B cell (primary cell): ENCODE data around the gene AOPEP. TPM values are rescaled to one million over a fixed set of nuclear protein-coding genes. Genes with fewer than 3 reads are reported as not detected.

Source experiments
- ATAC-seq: fragments of 200-7000 bp; cut with Tn5 transposase; one replicate; pipeline ENCODE4 v1.10.0; 2021; ENCODE audit warnings: low read depth, mild to moderate bottlenecking, moderate number of reproducible peaks, moderate library complexity
- CTCF ChIA-PET: fragments of 350-600 bp; sonication (Branson Sonifier 250); formaldehyde crosslinking; loops from one replicate; lab custom pipeline; 2021; ENCODE audit warnings: antibody characterized with exemption, inconsistent platforms; lab: Charles Lee
- POLR2A ChIA-PET: fragments of 350-600 bp; sonication (Branson Sonifier 250); formaldehyde crosslinking; loops from one replicate; lab custom pipeline; 2021; ENCODE audit warnings: antibody characterized with exemption; lab: Charles Lee
- DNase-seq: peaks from one replicate; pipeline ENCODE4 v3.0.0; 2013
- H2AFZ ChIP-seq: 2 replicates; pipeline ENCODE4 v1.6.1; 2012; ENCODE audit warnings: mild to moderate bottlenecking, low read depth, low read length; ENCODE audit not compliant: insufficient read depth, poor library complexity, severe bottlenecking
- H3K27ac ChIP-seq, 2 donors: 1 replicate in 1 of 2; 2 replicates in 1 of 2; pipeline ENCODE4 v1.5.1; 2012 to 2013; ENCODE audit warnings: low read length in 2 of 2, mild to moderate bottlenecking in 2 of 2, moderate library complexity in 1 of 2
- H3K27me3 ChIP-seq, 4 experiments: fragments of 200-600 bp in 1 of 4; sonication (generic) in 1 of 4; replicated peaks in 1 of 4; 1 replicate in 2 of 4; 2 replicates in 2 of 4; pipeline versions ENCODE4 v1.6.1 to v1.7.0; 2013 to 2016; ENCODE audit warnings: low read length in 3 of 4, mild to moderate bottlenecking in 2 of 4, mixed read lengths in 1 of 4, moderate library complexity in 1 of 4; ENCODE audit not compliant: insufficient read depth in 4 of 4, control insufficient read depth in 3 of 4; ENCODE audit errors: control extremely low read depth in 1 of 4
- H3K36me3 ChIP-seq, 2 experiments: replicated peaks in 1 of 2; 1 replicate in 1 of 2; 2 replicates in 1 of 2; pipeline versions ENCODE4 v1.6.1 to v1.7.1; 2013; ENCODE audit warnings: low read length in 1 of 2; ENCODE audit not compliant: insufficient read depth in 2 of 2, control insufficient read depth in 1 of 2; ENCODE audit errors: control extremely low read depth in 1 of 2, extremely low read depth in 1 of 2
- H3K4me1 ChIP-seq, 2 donors: fragments of 200-600 bp in 1 of 2; sonication (generic) in 1 of 2; 1 replicate in 1 of 2; 2 replicates in 1 of 2; pipeline versions ENCODE4 v1.5.1 to v1.6.1; 2013 to 2017; ENCODE audit warnings: low read length in 2 of 2; ENCODE audit not compliant: control insufficient read depth in 2 of 2, insufficient read depth in 2 of 2
- H3K4me2 ChIP-seq: replicated peaks from 2 replicates; pipeline ENCODE3; 2012; ENCODE audit warnings: mild to moderate bottlenecking, low read depth, low read length; ENCODE audit not compliant: poor library complexity, severe bottlenecking
- H3K4me3 ChIP-seq, 5 experiments: fragments of 200-600 bp in 1 of 5; sonication (generic) in 1 of 5; 1 replicate in 3 of 5; 2 replicates in 2 of 5; pipeline versions ENCODE4 v1.5.1 to v1.7.0; 2011 to 2016; ENCODE audit warnings: low read length in 4 of 5, mild to moderate bottlenecking in 4 of 5, low read depth in 2 of 5, control low read depth in 1 of 5, moderate library complexity in 1 of 5; ENCODE audit not compliant: insufficient read depth in 1 of 5; ENCODE audit errors: control extremely low read depth in 1 of 5, extremely low read depth in 1 of 5
- H3K79me2 ChIP-seq: fragments of 200-600 bp; sonication (generic); one replicate; pipeline ENCODE4 v1.6.0; 2016; ENCODE audit warnings: low read length; ENCODE audit not compliant: control insufficient read depth, insufficient read depth
- H3K9ac ChIP-seq: fragments of 200-600 bp; sonication (generic); 2 replicates; pipeline ENCODE4 v1.6.1; 2017; ENCODE audit warnings: mild to moderate bottlenecking, low read length, moderate library complexity
- H3K9me3 ChIP-seq, 3 donors: one replicate each; pipeline versions ENCODE4 v1.6.1 to v1.7.1; 2013; ENCODE audit warnings: low read length in 2 of 3; ENCODE audit not compliant: control insufficient read depth in 2 of 3, insufficient read depth in 1 of 3; ENCODE audit errors: control extremely low read depth in 1 of 3
- H4K20me1 ChIP-seq: 2 replicates; pipeline ENCODE4 v1.6.0; 2012; ENCODE audit warnings: mild to moderate bottlenecking, low read length; ENCODE audit not compliant: insufficient read depth, control insufficient read depth, poor library complexity, severe bottlenecking
- H3K27ac Mint-ChIP-seq: one replicate; pipeline ENCODE4 v1.8.0; 2021; ENCODE audit warnings: mixed read lengths
- H3K27me3 Mint-ChIP-seq: one replicate; pipeline ENCODE4 v1.8.0; 2021; ENCODE audit warnings: mixed read lengths
- H3K4me1 Mint-ChIP-seq: one replicate; pipeline ENCODE4 v1.8.0; 2021; ENCODE audit warnings: mixed read lengths
- H3K4me3 Mint-ChIP-seq: one replicate; pipeline ENCODE4 v1.8.0; 2021; ENCODE audit warnings: mixed read lengths
- H3K9me3 Mint-ChIP-seq: one replicate; pipeline ENCODE4 v1.8.0; 2022; ENCODE audit warnings: mixed read lengths; ENCODE audit not compliant: insufficient read depth
- CTCF ChIP-seq: fragments of 200-600 bp; IDR thresholded peaks from one replicate; pipeline ENCODE4 v1.8.0; 2022; ENCODE audit warnings: antibody characterized with exemption, mild to moderate bottlenecking
- EZH2 ChIP-seq: IDR thresholded peaks from 2 replicates; pipeline ENCODE4 v1.6.1; 2012; ENCODE audit warnings: borderline replicate concordance, low read depth, mild to moderate bottlenecking, moderate library complexity, low read length; ENCODE audit not compliant: insufficient read depth, poor library complexity, severe bottlenecking
- WGBS: methylation state at CpG from one replicate; pipeline ENCODE4 v1.1.5; 2013; ENCODE audit warnings: missing lambda C conversion rate; ENCODE audit not compliant: insufficient coverage; 5-methylcytosine and 5-hydroxymethylcytosine counted together
- intact Hi-C: fragments of 100-400 bp; cut with micrococcal nuclease; formaldehyde crosslinking; loops from one replicate; pipeline ENCODE4 v1.10.0; 2022
- polyA plus RNA-seq: library from polyadenylated mRNA; depleted of rRNA; stranded (reverse); fragments of >200 nt; gene quantifications from 2 replicates; pipeline ENCODE4 v1.2.3, GENCODE V29; 2012
- total RNA-seq, 2 donors: library from RNA; stranded (reverse); fragments of 120-200 nt in 1 of 2; gene quantifications; 1 replicate in 1 of 2; 2 replicates in 1 of 2; pipeline versions ENCODE4 v1.2.3 to v1.2.4, GENCODE V29; 2013 to 2022

The AOPEP gene
- total and polyA plus RNA-seq, 2 donors (not counting 1 experiment from before 2014, with no cell fraction given): 5.1 to 35.8 TPM

DNA sequence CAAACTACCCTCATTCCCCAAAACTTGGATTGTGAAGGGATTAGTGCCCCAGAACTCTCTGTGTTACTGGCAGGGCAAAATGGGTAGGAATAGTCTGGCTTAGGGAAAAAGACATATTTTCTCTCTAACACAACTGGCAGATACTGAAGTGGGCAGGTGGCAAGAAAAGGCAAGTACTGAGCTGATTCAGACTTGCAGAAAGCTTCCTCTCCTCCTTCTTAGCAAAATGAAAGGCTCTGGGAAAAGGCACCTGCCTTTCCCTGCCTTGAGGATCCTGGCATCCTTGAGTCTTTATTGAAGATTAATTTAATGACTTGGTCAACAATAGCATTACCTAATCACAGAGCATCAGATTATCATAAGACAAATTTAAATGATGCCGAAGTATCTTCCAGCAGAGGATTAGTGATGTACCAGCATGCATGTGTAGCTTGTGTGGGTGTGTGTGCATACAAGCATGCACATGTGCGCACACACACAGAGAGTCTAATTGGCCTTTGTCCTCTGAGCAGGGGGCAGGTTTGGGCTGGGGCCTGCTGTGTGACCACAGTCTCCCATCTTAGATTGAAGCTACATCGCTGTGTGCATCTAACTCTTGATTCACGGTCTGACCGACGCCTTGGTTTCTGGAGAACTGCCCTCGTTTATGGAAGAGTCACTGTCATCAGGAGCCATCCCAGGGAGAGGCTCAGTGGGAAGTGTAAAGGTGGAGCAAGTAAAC lies 294.8 kb downstream of the AOPEP start:
- Histone ChIP-seq H3K79me2 (no peaks in the 10 kb centered on the region), H3K27ac (no peak overlapping the region), H3K9ac (no peak overlapping the region), H3K4me1 (no peaks in the 10 kb centered on the region), H3K4me2 (no peak overlapping the region), H3K36me3 (no peaks in the 10 kb centered on the region), H3K4me3 (no peak overlapping the region), H4K20me1 (no peaks in the 10 kb centered on the region), H2AFZ (no peak overlapping the region), H3K27me3 (no peaks in the 10 kb centered on the region), H3K9me3 (no peaks in the 10 kb centered on the region)
- no peak overlapping the region for H3K4me3 Mint-ChIP-seq
- DNase-seq (no peak), ATAC-seq (no peak)
- TF ChIP-seq CTCF: no peak
- no peak for TF ChIP-seq EZH2
- H3K27ac Mint-ChIP-seq: no peak overlapping the region
- no peaks in the 10 kb centered on the region for H3K4me1 Mint-ChIP-seq
- no peaks in the 10 kb centered on the region for H3K9me3 Mint-ChIP-seq
- no peaks in the 10 kb centered on the region for H3K27me3 Mint-ChIP-seq
- intact Hi-C loops: no loop called here
- CTCF ChIA-PET: no interaction called here
- POLR2A ChIA-PET: no interaction called here
- WGBS: 97% methylated on average over 7 of the region's 7 CpGs

GRCh38 chr9:95022657-95023056 lies 296.2 kb downstream of the AOPEP start:
- H3K36me3 ChIP-seq: no peaks in the 10 kb centered on the region
- no peak overlapping the region for H3K4me3 Mint-ChIP-seq
- ATAC-seq (no peak), DNase-seq (no peak)
- CTCF ChIA-PET: no interaction called here
- no peak for TF ChIP-seq CTCF
- no peak for TF ChIP-seq EZH2
- 97% methylated on average over 5 of the region's 5 CpGs for WGBS
- no peak overlapping the region for H3K27ac ChIP-seq
- no peaks in the 10 kb centered on the region for H3K79me2 ChIP-seq
- H3K27me3 ChIP-seq: no peaks in the 10 kb centered on the region
- no peaks in the 10 kb centered on the region for H4K20me1 ChIP-seq
- no peak overlapping the region for H2AFZ ChIP-seq
- H3K9me3 ChIP-seq: no peaks in the 10 kb centered on the region
- H3K4me1 Mint-ChIP-seq: no peaks in the 10 kb centered on the region
- H3K27ac Mint-ChIP-seq: no peak overlapping the region
- intact Hi-C loops: no loop called here
- H3K27me3 Mint-ChIP-seq: no peaks in the 10 kb centered on the region
- H3K9me3 Mint-ChIP-seq: no peaks in the 10 kb centered on the region
- H3K9ac ChIP-seq: no peak overlapping the region
- POLR2A ChIA-PET: no interaction called here
- H3K4me2 ChIP-seq: no peak overlapping the region
- no peak overlapping the region for H3K4me3 ChIP-seq
- no peaks in the 10 kb centered on the region for H3K4me1 ChIP-seq
